Measurements from ENCODE around the gene ADORA2A. TPM values are rescaled to one million over a fixed set of nuclear protein-coding genes. Genes with fewer than 3 reads are reported as not detected.

Gene ADORA2A
- total RNA-seq, 4 donors from 2014 or later, result 2.6 to 4.2 (median 3.5) TPM

- WGBS, 2 donors, result 81% methylated on average over 20 to 21 of the region's 21 CpGs
- H3K4me3 ChIP-seq, result no peak overlapping the region
- H3K4me1 ChIP-seq, result peaks cover 0 to 3% (median 0%) of the 10 kb centered on the region in 4 donors
- no peaks in the 10 kb centered on the region for H3K9me3 ChIP-seq
- DNase-seq (ENCODE audit: low spot score in 2 of 2), result no peak
- peak overlapping the region in 1 of 4 donors; percentile 25 for H3K27ac ChIP-seq
- no peaks in the 10 kb centered on the region for H3K27me3 ChIP-seq
- TF ChIP-seq EP300 (IDR thresholded peaks at IDR 0.05) (no peak), POLR2A (IDR thresholded peaks at IDR 0.05) (no peak), CTCF (IDR thresholded peaks at IDR 0.05) (no peak)
- H3K36me3 ChIP-seq, result peaks cover 0 to 92% (median 10%) of the 10 kb centered on the region in 3 donors
Observed at GRCh38 chr22:24414523-24414922, 12.9 kb upstream of the ADORA2A start.

GRCh38 chr22:24414984-24415945, 12.1 kb upstream of the ADORA2A start:
- peaks cover 0 to 90% (median 10%) of the 10 kb centered on the region in 3 donors for H3K36me3 ChIP-seq
- no peak for DNase-seq (ENCODE audit: low spot score in 2 of 2)
- peaks cover 0 to 11% (median 0%) of the 10 kb centered on the region in 4 donors for H3K4me1 ChIP-seq
- WGBS, 2 donors, result 76 to 82% methylated on average over 26 of the region's 26 CpGs
- no peaks in the 10 kb centered on the region for H3K9me3 ChIP-seq
- H3K27me3 ChIP-seq, result no peaks in the 10 kb centered on the region
- no peak overlapping the region for H3K4me3 ChIP-seq
- no peak overlapping the region for H3K27ac ChIP-seq
- TF ChIP-seq EP300 (IDR thresholded peaks at IDR 0.05), result no peak
- no peak for TF ChIP-seq POLR2A (IDR thresholded peaks at IDR 0.05)
- no peak for TF ChIP-seq CTCF (IDR thresholded peaks at IDR 0.05)

GRCh38 chr22:24416095-24416494, 11.3 kb upstream of the ADORA2A start:
- 87 to 92% methylated on average over 8 of the region's 8 CpGs for WGBS, 2 donors
- Histone ChIP-seq H3K9me3 (no peaks in the 10 kb centered on the region), H3K4me1 (peaks cover 0 to 19% (median 0%) of the 10 kb centered on the region in 4 donors), H3K27me3 (no peaks in the 10 kb centered on the region), H3K36me3 (peaks cover 0 to 82% (median 10%) of the 10 kb centered on the region in 3 donors), H3K4me3 (no peak overlapping the region), H3K27ac (no peak overlapping the region)
- DNase-seq (ENCODE audit: low spot score in 2 of 2), result no peak
- TF ChIP-seq POLR2A (IDR thresholded peaks at IDR 0.05), result no peak
- no peak for TF ChIP-seq CTCF (IDR thresholded peaks at IDR 0.05)
- no peak for TF ChIP-seq EP300 (IDR thresholded peaks at IDR 0.05)

- no peak for TF ChIP-seq EP300 (IDR thresholded peaks at IDR 0.05)
- TF ChIP-seq POLR2A (IDR thresholded peaks at IDR 0.05), result no peak
- no peak for TF ChIP-seq CTCF (IDR thresholded peaks at IDR 0.05)
- no peak for DNase-seq (ENCODE audit: low spot score in 2 of 2)
- WGBS, 2 donors, result 70 to 71% methylated on average over 6 of the region's 6 CpGs
- Histone ChIP-seq H3K27me3 (no peaks in the 10 kb centered on the region), H3K9me3 (no peaks in the 10 kb centered on the region), H3K4me3 (no peak overlapping the region), H3K4me1 (peaks cover 0 to 19% (median 0%) of the 10 kb centered on the region in 4 donors), H3K36me3 (peaks cover 0 to 76% (median 10%) of the 10 kb centered on the region in 3 donors), H3K27ac (no peak overlapping the region)
Observed at GRCh38 chr22:24416611-24417010, 10.8 kb upstream of the ADORA2A start.

GRCh38 chr22:24417200-24417599, 10.2 kb upstream of the ADORA2A start:
- TF ChIP-seq EP300 (IDR thresholded peaks at IDR 0.05) (no peak), CTCF (IDR thresholded peaks at IDR 0.05) (no peak), POLR2A (IDR thresholded peaks at IDR 0.05) (no peak)

More at GRCh38 chr22:24417200-24417599, 10.2 kb upstream of the ADORA2A start:
- 82 to 92% methylated on average over 7 of the region's 7 CpGs for WGBS, 2 donors
- Histone ChIP-seq H3K4me3 (no peak overlapping the region), H3K9me3 (no peaks in the 10 kb centered on the region), H3K36me3 (peaks cover 0 to 71% (median 10%) of the 10 kb centered on the region in 3 donors), H3K27ac (no peak overlapping the region), H3K4me1 (peaks cover 0 to 19% (median 0%) of the 10 kb centered on the region in 4 donors), H3K27me3 (no peaks in the 10 kb centered on the region)
- DNase-seq (ENCODE audit: low spot score in 2 of 2), result no peak
